ENCODE measurements around the gene EXOC6B.

- TF ChIP-seq CTCF (IDR thresholded peaks at IDR 0.05) (no peak), POLR2AphosphoS5 (IDR thresholded peaks at IDR 0.05) (no peak)
Measured at GRCh38 chr2:72824224-72824842, 1.5 kb downstream of the EXOC6B start.
